Measurements from ENCODE around the gene WIPI1.
"Not testable (repeated sequence)": the region's sequence is repeated elsewhere in the genome, so short reads cannot be mapped to it uniquely, and the experiment has no call there.

WIPI1 gene

GRCh38 chr17:68457168-68457538, at the start of gene WIPI1:
Gene WIPI1, minus strand, starts transcription at chr17:68457496. Its CDS starts 75 bp downstream, at chr17:68457421.
- DNase-seq: no peak

- no peak for DNase-seq
Measured at GRCh38 chr17:68505951-68506350, 48.7 kb upstream of the WIPI1 start.

GRCh38 chr17:68501074-68501473, 43.8 kb upstream of the WIPI1 start:
- no peak for DNase-seq

- DNase-seq: no peak
Measured at GRCh38 chr17:68499587-68499986, 42.3 kb upstream of the WIPI1 start.

- no peak for DNase-seq
Measured at GRCh38 chr17:68498479-68499326, 41.4 kb upstream of the WIPI1 start.

GRCh38 chr17:68497885-68498319, 40.6 kb upstream of the WIPI1 start:
- DNase-seq: no peak

GRCh38 chr17:68495081-68495480, 37.8 kb upstream of the WIPI1 start:
- no peak for DNase-seq

GRCh38 chr17:68492394-68493054, 35.2 kb upstream of the WIPI1 start:
- DNase-seq: not testable (repeated sequence)

- DNase-seq: no peak
Measured at GRCh38 chr17:68491381-68492231, 34.3 kb upstream of the WIPI1 start.

- no peak for DNase-seq
Measured at GRCh38 chr17:68489919-68490318, 32.6 kb upstream of the WIPI1 start.

- DNase-seq: no peak
Measured at GRCh38 chr17:68484458-68484857, 27.2 kb upstream of the WIPI1 start.

GRCh38 chr17:68482576-68483041, 25.3 kb upstream of the WIPI1 start:
- DNase-seq: no peak

GRCh38 chr17:68480885-68481284, 23.6 kb upstream of the WIPI1 start:
- DNase-seq: no peak

GRCh38 chr17:68470961-68471360, 13.7 kb upstream of the WIPI1 start:
- DNase-seq: no peak

GRCh38 chr17:68468788-68469187, 11.5 kb upstream of the WIPI1 start:
- no peak for DNase-seq

GRCh38 chr17:68468334-68468733, 11.0 kb upstream of the WIPI1 start:
- DNase-seq: no peak

- no peak for DNase-seq
Measured at GRCh38 chr17:68463211-68464019, 6.1 kb upstream of the WIPI1 start.

- peak; percentile 73 for DNase-seq
Measured at GRCh38 chr17:68462381-68463210, 5.3 kb upstream of the WIPI1 start.

GRCh38 chr17:68461589-68461988, 4.3 kb upstream of the WIPI1 start:
- DNase-seq: no peak

GRCh38 chr17:68461122-68461539, 3.8 kb upstream of the WIPI1 start:
- no peak for DNase-seq

GRCh38 chr17:68460715-68461114, 3.4 kb upstream of the WIPI1 start:
- no peak for DNase-seq
